NCI-H524 treated with DMSO at 0.1 percent for 48 hours (cell line): ENCODE results near the gene METTL17.

Experiments
- DNase-seq: peaks from one replicate; lab custom pipeline; 2025; lab: John Stamatoyannopoulos, UW

The METTL17 gene

DNA sequence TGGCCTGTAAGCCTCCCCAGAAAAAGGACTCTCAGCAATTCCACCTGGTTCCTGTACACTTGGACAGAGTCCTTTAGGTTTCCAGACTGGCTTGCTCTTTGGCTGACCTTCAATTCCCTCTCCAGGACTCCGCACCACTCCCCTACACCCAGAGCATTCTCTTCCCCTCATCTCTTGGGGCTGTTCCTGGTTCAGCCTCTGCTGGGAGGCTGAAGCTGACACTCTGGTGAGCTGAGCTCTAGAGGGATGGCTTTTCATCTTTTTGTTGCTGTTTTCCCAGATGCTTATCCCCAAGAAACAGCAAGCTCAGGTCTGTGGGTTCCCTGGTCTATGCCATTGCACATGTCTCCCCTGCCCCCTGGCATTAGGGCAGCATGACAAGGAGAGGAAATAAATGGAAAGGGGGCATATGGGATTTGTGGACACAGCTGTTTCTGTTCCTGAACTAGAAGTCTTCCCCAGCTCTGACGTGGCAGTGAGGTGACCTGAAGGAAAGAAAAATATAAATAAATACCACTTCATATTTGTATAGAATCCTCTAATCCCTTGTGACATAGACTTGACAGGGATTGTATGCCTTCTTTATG lies 53.7 kb downstream of the METTL17 start:
- no peak for DNase-seq

DNA sequence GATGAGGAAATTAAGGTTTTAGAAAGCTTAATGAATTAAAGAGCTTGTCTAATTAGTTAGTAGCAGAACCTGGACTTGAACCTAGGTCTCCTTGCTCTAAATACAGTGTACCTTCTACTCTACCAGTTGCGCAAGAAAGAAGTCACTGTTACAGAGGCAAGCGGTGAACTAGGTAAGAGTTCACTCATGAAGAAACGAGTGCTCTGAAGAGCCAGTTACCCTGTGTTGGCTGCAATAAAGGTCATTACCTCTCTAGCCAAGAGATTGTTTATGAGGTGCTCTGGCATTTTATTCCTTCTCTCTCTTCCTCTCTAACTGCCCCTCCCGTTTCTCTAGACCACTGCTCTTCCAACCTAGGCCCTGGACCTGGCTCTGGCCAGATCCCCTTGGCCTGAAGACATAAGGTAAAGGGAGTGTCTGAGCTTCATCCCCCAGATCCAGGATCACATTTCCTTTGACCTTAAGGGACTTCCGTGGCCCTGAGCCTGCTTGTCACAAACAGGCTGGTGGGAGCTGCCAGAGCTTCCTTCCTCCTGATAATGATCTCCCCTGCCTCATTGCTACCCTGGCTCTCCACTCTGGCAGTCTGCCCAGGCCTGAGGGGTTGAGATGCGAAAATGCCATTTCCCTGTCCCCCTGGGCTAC lies 54.3 kb downstream of the METTL17 start:
- no peak for DNase-seq
